Measurements from ENCODE around the gene OR52E4. TPM values are rescaled to one million over a fixed set of nuclear protein-coding genes. Genes with fewer than 3 reads are reported as not detected.

The OR52E4 gene
- not detected in 2 replicates for total RNA-seq (2014; rRNA removed; shearing (Covaris generic))

- no peak for DNase-seq (ENCODE audit: low spot score)
Observed at GRCh38 chr11:5880329-5880728, at the start of gene OR52E4. Gene OR52E4, plus strand, starts transcription at chr11:5880629. Its CDS starts 3,664 bp downstream, at chr11:5884293.

- DNase-seq (ENCODE audit: low spot score) = no peak
Observed at GRCh38 chr11:5831196-5831829, 49.1 kb upstream of the OR52E4 start.

- no peak for DNase-seq (ENCODE audit: low spot score)
Observed at GRCh38 chr11:5833446-5833845, 47.0 kb upstream of the OR52E4 start.

GRCh38 chr11:5837695-5838094, 42.7 kb upstream of the OR52E4 start:
- no peak for DNase-seq (ENCODE audit: low spot score)

- DNase-seq (ENCODE audit: low spot score) = no peak
Observed at GRCh38 chr11:5841797-5842196, 38.6 kb upstream of the OR52E4 start, which contains the start of gene OR52E6. Gene OR52E6, minus strand, starts transcription at chr11:5841897. Its CDS starts 0 bp downstream, at chr11:5841897.

GRCh38 chr11:5846701-5847100, 33.7 kb upstream of the OR52E4 start:
- DNase-seq (ENCODE audit: low spot score) = no peak

GRCh38 chr11:5847711-5848110, 32.7 kb upstream of the OR52E4 start:
- no peak for DNase-seq (ENCODE audit: low spot score)

- DNase-seq (ENCODE audit: low spot score) = no peak
Observed at GRCh38 chr11:5851002-5851401, 29.4 kb upstream of the OR52E4 start.

- DNase-seq (ENCODE audit: low spot score) = no peak
Observed at GRCh38 chr11:5857590-5857989, 22.8 kb upstream of the OR52E4 start, which contains the start of gene OR52E8. Gene OR52E8, minus strand, starts transcription at chr11:5857690. Its CDS starts 0 bp downstream, at chr11:5857690.

- no peak for DNase-seq (ENCODE audit: low spot score)
Observed at GRCh38 chr11:5865826-5866225, 14.6 kb upstream of the OR52E4 start.

GRCh38 chr11:5878564-5878963, 1.9 kb upstream of the OR52E4 start:
- no peak for DNase-seq (ENCODE audit: low spot score)

- DNase-seq (ENCODE audit: low spot score) = no peak
Observed at GRCh38 chr11:5881756-5882155, 1.3 kb downstream of the OR52E4 start.

- DNase-seq (ENCODE audit: low spot score) = no peak
Observed at GRCh38 chr11:5887172-5887571, 6.7 kb downstream of the OR52E4 start.

GRCh38 chr11:5887661-5888060, 7.2 kb downstream of the OR52E4 start:
- no peak for DNase-seq (ENCODE audit: low spot score)

- DNase-seq (ENCODE audit: low spot score) = peak; percentile 33
Observed at GRCh38 chr11:5891216-5891800, 10.9 kb downstream of the OR52E4 start.

- no peak for DNase-seq (ENCODE audit: low spot score)
Observed at GRCh38 chr11:5892908-5893307, 12.5 kb downstream of the OR52E4 start, which contains the start of gene OR52E5. Gene OR52E5, plus strand, starts transcription at chr11:5893208. Its CDS starts 7,569 bp downstream, at chr11:5900777.

- DNase-seq (ENCODE audit: low spot score) = no peak
Observed at GRCh38 chr11:5899534-5899933, 19.1 kb downstream of the OR52E4 start.

- peak; percentile 7 for DNase-seq (ENCODE audit: low spot score)
Observed at GRCh38 chr11:5910540-5910939, 30.1 kb downstream of the OR52E4 start.

- no peak for DNase-seq (ENCODE audit: low spot score)
Observed at GRCh38 chr11:5922749-5923426, 42.5 kb downstream of the OR52E4 start.

GRCh38 chr11:5923427-5923776, 43.0 kb downstream of the OR52E4 start:
- DNase-seq (ENCODE audit: low spot score) = no peak

- DNase-seq (ENCODE audit: low spot score) = no peak
Observed at GRCh38 chr11:5923794-5924193, 43.4 kb downstream of the OR52E4 start.

GRCh38 chr11:5928271-5928670, 47.8 kb downstream of the OR52E4 start:
- DNase-seq (ENCODE audit: low spot score) = no peak

- no peak for DNase-seq (ENCODE audit: low spot score)
Observed at GRCh38 chr11:5928811-5929210, 48.4 kb downstream of the OR52E4 start.

All from HT-29 (cell line).